ENCODE measurements around the gene RBM15. TPM values are rescaled to one million over a fixed set of nuclear protein-coding genes. Genes with fewer than 3 reads are reported as not detected.

The RBM15 gene
- total RNA-seq, 1 donor = 38.0 TPM

- Histone ChIP-seq H3K4me1 (ENCODE audit: insufficient read depth, low read length) (no peaks in the 10 kb centered on the region), H3K4me3 (ENCODE audit: insufficient read depth, low read length) (no peak overlapping the region), H4K20me1 (ENCODE audit: insufficient read depth, low read length) (no peaks in the 10 kb centered on the region), H3K27ac (ENCODE audit: low read depth, low read length) (peak overlapping the region; percentile 2), H2AFZ (ENCODE audit: low read length) (no peak overlapping the region), H3K4me2 (ENCODE audit: insufficient read depth, low read length) (no peak overlapping the region), H3K9me3 (ENCODE audit: low read depth, low read length) (no peaks in the 10 kb centered on the region), H3K79me2 (ENCODE audit: insufficient read depth, low read length) (peaks cover 60% of the 10 kb centered on the region), H3K27me3 (ENCODE audit: insufficient read depth, low read length) (no peaks in the 10 kb centered on the region), H3K36me3 (ENCODE audit: insufficient read depth, low read length) (peaks cover 10% of the 10 kb centered on the region)
- TF ChIP-seq CTCF (IDR thresholded peaks at IDR 0.05; ENCODE audit: extremely low read depth, low read depth, low read length) = no peak
- DNase-seq (ENCODE audit: insufficient read length, low spot score, missing footprints) = no peak
These were observed 17.2 kb downstream of the RBM15 start for GRCh38 chr1:110356379-110356778.

- H3K27me3 ChIP-seq (ENCODE audit: insufficient read depth, low read length) = no peaks in the 10 kb centered on the region
- H3K4me3 ChIP-seq (ENCODE audit: insufficient read depth, low read length) = no peak overlapping the region
- no peaks in the 10 kb centered on the region for H3K9me3 ChIP-seq (ENCODE audit: low read depth, low read length)
- H3K79me2 ChIP-seq (ENCODE audit: insufficient read depth, low read length) = peaks cover 44% of the 10 kb centered on the region
- DNase-seq (ENCODE audit: insufficient read length, low spot score, missing footprints) = no peak
- H3K4me2 ChIP-seq (ENCODE audit: insufficient read depth, low read length) = no peak overlapping the region
- no peak overlapping the region for H3K27ac ChIP-seq (ENCODE audit: low read depth, low read length)
- no peak for TF ChIP-seq CTCF (IDR thresholded peaks at IDR 0.05; ENCODE audit: extremely low read depth, low read depth, low read length)
- H4K20me1 ChIP-seq (ENCODE audit: insufficient read depth, low read length) = no peaks in the 10 kb centered on the region
- H2AFZ ChIP-seq (ENCODE audit: low read length) = no peak overlapping the region
- H3K36me3 ChIP-seq (ENCODE audit: insufficient read depth, low read length) = peaks cover 14% of the 10 kb centered on the region
- no peaks in the 10 kb centered on the region for H3K4me1 ChIP-seq (ENCODE audit: insufficient read depth, low read length)
These were observed 21.3 kb downstream of the RBM15 start for GRCh38 chr1:110360431-110360830.

- DNase-seq (ENCODE audit: insufficient read length, low spot score, missing footprints) = no peak
- no peaks in the 10 kb centered on the region for H3K4me1 ChIP-seq (ENCODE audit: insufficient read depth, low read length)
- no peak overlapping the region for H3K27ac ChIP-seq (ENCODE audit: low read depth, low read length)
- no peak overlapping the region for H3K4me3 ChIP-seq (ENCODE audit: insufficient read depth, low read length)
- H4K20me1 ChIP-seq (ENCODE audit: insufficient read depth, low read length) = no peaks in the 10 kb centered on the region
- no peak overlapping the region for H2AFZ ChIP-seq (ENCODE audit: low read length)
- no peaks in the 10 kb centered on the region for H3K9me3 ChIP-seq (ENCODE audit: low read depth, low read length)
- TF ChIP-seq CTCF (IDR thresholded peaks at IDR 0.05; ENCODE audit: extremely low read depth, low read depth, low read length) = no peak
- H3K4me2 ChIP-seq (ENCODE audit: insufficient read depth, low read length) = no peak overlapping the region
- H3K36me3 ChIP-seq (ENCODE audit: insufficient read depth, low read length) = peaks cover 8% of the 10 kb centered on the region
- no peaks in the 10 kb centered on the region for H3K27me3 ChIP-seq (ENCODE audit: insufficient read depth, low read length)
- peaks cover 36% of the 10 kb centered on the region for H3K79me2 ChIP-seq (ENCODE audit: insufficient read depth, low read length)
These were observed 22.7 kb downstream of the RBM15 start for GRCh38 chr1:110361856-110362255.

GRCh38 chr1:110364221-110364620, 25.0 kb downstream of the RBM15 start:
- Histone ChIP-seq H3K79me2 (ENCODE audit: insufficient read depth, low read length) (peaks cover 27% of the 10 kb centered on the region), H2AFZ (ENCODE audit: low read length) (no peak overlapping the region), H3K27me3 (ENCODE audit: insufficient read depth, low read length) (no peaks in the 10 kb centered on the region), H3K9me3 (ENCODE audit: low read depth, low read length) (no peaks in the 10 kb centered on the region), H3K27ac (ENCODE audit: low read depth, low read length) (no peak overlapping the region), H3K4me2 (ENCODE audit: insufficient read depth, low read length) (no peak overlapping the region), H3K36me3 (ENCODE audit: insufficient read depth, low read length) (peaks cover 13% of the 10 kb centered on the region), H3K4me1 (ENCODE audit: insufficient read depth, low read length) (no peaks in the 10 kb centered on the region), H4K20me1 (ENCODE audit: insufficient read depth, low read length) (no peaks in the 10 kb centered on the region), H3K4me3 (ENCODE audit: insufficient read depth, low read length) (no peak overlapping the region)
- no peak for DNase-seq (ENCODE audit: insufficient read length, low spot score, missing footprints)
- no peak for TF ChIP-seq CTCF (IDR thresholded peaks at IDR 0.05; ENCODE audit: extremely low read depth, low read depth, low read length)

Measured in osteoblast (primary cell).